Stromal cell of bone marrow (primary cell): ENCODE results near the gene STK16.

Experiments
- DNase-seq: peaks from one replicate; pipeline ENCODE4 v3.0.0-alpha.2; 2012; ENCODE audit warnings: low read depth

The STK16 gene

DNA sequence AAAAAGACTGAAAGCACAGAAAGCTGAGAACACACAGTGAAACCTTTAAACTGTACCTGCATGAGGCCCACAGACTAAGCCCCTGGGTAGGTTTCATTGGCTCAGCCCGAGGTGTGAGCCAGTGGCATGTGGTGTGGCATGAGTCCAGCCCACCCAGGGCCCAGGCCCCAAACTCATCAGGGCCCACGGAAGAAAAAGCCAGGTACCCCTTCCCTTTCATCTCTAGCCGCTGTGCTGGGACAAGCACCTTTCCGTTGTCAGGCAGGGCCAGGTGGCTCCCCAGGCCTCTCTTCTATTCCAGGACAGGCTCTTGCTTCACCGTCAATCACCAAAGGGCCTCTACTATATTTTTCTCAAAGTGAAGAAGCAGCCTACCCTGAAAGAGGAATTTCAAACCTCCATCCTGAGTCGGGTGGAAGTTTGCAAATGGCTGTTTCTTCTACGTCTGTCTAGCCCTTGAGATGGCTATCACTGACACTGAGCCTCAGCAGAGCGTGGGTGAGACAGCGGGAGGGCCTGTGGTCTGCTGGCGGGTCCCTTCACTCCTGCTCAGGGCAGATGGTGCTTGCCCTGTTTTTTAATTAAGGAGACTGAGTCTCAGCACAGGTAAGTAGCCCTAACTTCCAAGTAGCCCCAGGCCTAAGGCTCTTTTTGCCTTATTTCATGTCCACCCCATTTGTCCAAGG is 42.4 kb downstream of the STK16 start:
- no peak for DNase-seq

DNA sequence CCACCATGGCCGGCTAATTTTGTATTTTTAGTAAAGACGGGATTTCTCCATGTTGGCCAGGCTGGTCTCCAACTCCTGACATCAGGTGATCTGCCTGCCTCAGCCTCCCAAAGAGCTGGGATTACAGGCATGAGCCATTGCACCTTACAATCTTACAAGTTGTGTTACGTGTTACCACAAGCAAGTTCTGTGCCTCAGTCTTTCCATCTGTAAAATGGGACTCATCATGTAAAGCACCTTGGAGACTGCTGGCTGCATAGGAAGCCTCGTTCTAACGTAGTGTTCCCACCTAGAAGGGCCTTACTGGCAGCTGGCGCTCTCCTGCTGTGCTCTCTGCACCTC is 43.9 kb downstream of the STK16 start:
- DNase-seq, result no peak

DNA sequence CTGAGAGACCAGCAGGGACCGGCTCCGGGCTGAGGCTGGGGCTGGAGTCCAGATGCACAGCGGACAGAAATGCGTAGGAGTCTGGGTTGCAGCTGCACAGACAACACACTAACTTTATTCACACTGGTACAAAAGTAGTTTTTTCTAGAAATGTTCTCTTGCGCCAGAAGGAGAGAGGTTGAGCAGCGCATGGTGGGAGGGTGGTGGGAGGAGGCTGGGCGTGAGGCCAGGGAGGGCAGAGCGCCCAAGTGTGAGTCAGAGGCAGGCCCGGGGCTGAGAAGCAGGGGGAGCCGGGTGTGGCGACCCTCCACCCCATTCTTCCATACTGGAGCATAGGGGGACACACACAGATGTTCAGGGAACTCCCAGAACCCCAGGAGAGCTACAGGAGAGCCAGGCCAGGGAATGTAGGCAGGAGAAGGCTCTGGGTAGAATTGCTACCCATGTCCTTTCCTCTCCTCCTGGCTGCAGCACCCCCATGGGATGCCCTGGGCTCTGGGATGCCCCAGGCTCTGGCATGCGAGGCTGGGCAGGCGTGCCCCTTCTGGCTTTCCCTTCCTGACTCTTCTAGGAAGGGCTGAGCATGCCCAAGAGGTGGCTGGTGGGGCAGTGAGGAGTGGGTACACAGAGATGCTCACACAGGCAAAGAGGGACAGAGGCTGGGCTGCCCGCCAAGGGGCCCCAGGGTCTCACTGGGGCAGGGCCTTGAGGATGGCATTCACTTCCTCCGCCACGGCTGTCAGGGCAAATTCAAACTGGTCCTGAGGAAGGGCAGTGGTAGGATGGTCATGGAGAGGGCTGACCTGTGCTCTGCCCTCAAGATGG is 44.5 kb downstream of the STK16 start:
- DNase-seq, result peak; percentile 78

DNA sequence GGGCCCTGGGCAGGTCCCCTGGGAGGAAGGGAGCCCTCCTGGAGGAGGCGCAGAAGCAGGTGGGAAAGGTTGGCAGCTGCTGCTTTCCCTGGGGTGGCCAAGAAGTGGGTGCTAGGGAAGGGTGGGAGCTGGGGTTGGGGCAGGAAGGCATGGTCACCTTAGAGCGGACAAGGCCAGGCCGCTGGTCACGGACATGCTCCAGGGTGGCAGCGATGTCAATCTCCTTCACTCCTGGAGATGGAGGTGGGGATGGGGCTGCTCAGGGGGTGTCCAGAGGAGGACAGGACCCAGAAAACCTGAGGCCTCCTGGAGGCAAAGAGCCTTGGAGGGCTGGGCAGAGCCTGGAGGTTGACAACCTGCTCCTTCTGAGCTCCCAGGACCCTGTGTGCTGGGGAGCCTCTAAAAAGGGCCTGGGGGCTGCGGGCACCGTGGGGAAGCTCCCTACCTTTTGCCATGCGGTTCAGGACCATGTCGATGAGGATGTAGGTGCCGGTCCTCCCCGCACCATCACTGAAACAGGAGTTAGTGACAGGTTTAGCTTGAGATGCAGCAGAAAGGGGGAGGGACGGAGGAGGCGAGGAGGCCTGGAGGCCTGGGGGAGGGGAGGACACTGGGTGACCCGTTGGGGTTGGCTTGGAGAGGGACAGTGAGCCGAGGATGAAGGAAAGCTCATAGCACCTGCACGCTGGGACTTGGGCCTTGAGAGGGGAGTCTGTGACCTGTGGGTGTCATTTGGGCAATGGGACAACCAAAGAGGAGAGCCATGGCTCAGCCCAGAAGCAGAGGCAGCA is 45.3 kb downstream of the STK16 start:
- no peak for DNase-seq

DNA sequence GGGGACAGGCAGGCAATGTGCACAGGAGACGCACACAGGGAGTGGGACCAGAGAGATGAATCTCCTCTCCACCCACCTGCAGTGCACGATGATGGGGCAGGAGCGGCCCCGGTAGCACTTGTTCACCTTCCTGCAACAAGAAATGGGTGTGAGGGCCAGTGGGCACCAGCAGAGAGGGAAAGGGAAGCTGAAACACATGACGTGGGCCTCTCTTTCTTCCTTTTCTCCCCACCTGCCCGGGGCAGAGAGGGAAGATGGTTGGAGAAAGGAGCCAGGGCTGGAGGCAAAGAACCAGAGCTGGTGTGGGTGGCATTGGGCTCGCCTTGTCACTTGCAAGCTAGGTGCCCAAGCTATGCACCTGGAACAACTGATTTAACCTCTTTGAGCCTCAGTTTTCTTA is 46.1 kb downstream of the STK16 start:
- no peak for DNase-seq

DNA sequence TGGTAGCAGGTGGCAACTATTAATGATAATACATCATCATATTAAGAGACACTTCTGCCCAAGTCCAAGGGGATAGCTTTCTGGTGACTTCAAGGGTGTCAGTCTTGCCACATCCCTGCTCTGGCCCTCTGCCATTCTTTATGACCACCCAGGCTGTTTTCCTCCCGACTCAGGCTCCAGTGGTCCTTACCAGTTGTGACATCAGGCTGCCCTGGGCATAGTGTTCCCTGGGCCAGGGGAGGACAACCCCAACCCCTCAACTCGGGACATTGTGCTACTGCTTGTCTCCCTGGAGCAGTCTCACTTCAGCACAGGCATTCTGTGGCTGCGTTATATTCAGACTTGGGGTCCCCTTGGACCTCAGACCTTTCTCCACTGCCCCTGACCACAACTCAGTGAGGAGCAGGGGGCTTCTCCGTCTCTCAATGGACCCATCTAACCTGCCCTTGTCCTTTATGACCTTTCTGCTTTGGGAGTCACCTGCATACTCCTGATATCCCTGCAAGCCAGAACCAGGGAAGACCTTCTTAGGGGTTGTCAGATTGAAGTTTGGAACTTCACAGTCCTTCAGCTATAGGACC is 46.7 kb downstream of the STK16 start:
- no peak for DNase-seq

DNA sequence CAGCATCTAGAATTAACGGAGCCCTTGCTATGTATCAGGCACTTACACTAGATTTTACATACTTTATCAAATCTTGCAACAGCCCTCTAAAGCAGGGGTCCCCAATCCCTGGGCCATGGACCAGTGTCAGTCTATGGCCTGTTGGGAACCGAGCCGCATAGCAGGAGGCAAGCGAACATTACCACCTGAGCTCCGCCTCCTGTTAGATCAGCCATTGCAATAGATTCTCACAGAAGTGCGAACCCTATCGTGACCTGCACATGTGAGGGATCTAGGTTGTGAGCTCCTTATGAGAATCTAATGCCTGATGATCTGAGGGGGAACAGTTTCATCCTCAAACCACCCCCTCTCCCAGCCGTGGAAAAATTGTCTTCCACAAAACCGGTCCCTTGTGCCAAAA is 47.3 kb downstream of the STK16 start:
- no peak for DNase-seq

DNA sequence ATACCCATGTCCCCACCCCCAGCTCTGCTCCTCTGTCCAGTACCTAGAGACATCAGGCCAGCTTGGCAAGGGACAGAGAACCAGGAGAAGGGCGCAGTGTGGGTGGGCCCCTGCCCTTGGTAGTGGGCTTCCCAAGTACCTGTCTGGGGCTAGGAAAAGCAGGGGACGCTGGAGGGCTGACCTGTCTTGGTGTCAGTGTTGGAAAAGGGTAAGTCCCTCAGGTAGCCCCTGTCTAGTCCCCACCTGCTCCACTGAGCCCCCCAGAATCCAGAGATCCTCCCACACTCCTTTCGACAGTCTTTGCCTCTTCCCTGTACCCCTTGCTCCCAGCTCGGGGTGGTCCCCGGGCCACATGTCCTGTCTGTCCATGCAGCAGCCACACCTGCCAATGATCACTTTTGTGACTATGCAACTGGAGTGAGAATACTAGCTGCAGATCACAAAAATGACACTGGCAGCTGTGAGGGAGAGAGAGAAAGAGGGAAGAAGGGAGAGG is 48.5 kb downstream of the STK16 start:
- no peak for DNase-seq

DNA sequence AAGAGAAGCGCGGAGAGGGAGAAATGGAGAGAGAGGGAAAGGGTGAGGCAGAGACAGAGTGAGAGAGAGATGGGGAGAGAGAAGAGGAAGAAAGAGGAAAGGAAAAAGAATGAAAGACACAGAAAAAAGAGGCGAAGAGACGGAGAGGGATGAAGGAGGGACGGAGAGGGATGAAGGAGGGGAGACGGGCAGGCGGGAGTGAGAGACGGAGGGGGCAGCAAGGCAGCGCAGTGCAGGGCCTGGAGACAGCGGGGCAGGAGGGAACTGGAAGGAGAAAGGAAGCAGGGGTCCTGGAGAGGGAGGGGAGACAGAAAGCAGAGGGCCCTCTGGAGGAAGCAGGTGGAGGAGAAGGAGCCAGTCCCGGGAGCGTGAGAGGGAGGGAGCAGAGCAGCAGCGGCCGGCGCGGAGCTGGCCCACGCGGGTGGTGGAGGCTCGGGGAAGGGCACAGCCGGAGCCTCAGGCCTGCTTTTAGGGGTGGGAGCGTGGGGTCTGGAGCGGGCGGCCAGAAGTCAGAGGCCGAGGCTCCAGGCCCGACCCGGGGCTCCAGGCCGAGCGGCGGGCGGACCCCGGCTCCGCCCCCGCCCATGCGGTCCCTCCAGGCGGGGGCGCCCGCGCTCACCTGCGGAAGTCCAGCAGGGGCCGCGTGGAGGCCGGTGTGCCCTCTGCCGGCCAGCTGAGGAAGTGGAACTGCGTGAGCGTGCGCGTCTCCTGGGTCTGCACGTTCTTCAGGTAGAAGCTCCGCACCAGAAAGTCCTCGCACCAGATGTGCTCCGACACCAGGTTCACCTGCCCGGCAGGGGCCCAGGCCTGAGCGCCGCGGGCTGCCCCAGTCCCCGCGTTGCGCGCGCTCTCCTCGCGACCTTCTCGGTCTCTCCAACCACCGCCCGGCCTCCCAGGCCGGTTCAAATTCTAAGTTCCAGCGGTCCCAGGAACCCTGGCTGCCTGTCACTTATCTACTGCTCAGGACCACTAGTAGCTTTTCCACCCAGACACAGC is 49.4 kb downstream of the STK16 start:
- peak; percentile 42 for DNase-seq

DNA sequence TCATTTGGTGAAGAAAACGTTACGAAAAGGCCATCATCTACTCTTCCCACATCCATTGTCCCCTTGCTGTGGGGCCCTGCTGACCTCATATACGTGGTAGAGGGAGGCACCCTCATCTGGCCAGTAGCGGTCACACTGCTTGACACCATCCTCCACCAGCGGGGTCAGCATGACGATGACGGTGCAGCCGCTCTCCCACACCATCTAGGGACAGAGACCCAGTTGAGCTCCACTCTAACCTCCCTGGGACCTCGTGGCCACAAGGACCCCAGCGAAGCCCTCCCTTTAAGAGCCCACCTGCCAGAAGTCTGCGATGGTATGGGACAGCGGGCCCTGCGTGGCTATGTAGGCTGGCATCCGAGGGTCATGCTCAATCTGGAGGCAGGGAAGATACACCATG is 50.9 kb downstream of the STK16 start:
- no peak for DNase-seq

DNA sequence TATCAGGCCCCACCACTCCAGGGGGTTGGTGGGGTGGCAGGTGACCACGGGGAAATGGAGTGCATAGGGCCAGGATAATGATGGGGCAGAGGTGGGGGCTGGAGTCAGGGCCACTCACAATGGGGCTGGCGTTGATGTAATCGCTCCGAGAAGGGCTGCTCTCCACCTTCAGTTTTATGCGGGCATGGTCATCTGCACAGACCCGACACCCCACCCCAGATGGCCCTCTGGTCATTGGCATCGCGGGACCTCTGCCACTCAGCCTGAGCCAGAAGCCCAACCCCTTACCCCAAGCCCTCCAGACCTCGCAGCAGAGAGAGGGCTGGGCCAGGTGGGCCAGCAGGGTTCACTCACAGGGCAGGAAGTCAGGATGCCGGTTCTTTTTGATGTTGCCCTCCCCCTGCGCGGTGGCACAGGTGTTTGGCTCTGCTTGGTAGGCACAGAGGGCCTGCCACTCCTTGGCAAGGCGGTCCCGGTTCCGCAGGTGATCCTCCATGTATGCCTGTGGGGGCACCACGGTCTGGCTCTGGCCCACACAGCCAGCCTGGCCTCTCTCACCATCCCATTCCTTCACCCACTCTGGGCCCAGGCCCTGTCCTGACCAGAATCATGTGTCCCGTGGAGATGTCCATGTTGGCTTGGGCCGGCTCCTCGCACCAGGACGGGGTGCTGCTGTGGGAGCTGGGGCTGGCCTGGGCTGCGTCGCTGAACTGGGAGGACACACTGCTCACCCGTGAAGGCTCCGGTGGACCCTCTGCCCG is 51.5 kb downstream of the STK16 start:
- no peak for DNase-seq

DNA sequence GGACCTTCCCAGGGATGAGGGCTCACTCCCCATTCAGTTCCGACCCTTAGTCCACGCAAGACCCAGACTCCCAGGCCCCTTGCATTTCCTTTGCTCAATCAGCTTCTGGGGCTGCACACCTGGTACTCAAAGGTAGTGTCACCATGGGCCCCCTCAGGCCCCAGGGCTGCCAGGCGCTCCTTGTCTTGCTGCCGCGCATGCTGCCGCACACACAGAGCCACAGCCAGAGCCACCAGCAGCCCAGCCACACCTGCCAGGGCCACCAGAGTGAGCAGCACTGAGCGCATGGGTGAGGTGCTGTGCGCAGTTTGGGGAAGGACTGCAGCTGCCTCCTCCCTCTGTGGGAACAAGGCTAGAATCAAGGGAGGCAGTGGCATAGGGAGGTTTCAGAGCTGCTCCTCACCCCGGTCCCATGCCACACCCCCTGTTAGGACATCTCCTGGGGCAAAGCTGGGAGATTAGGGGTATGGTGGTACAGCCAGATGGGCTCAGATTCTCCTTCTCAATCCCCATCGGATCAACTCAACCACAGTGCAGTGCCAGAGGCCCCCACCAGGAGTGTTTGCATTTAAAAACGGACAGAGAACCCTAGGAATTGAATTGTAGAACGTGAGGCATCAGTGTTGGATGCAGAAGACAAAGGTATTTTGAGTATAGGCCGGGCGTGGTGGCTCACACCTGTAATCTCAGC is 52.6 kb downstream of the STK16 start:
- DNase-seq, result no peak

DNA sequence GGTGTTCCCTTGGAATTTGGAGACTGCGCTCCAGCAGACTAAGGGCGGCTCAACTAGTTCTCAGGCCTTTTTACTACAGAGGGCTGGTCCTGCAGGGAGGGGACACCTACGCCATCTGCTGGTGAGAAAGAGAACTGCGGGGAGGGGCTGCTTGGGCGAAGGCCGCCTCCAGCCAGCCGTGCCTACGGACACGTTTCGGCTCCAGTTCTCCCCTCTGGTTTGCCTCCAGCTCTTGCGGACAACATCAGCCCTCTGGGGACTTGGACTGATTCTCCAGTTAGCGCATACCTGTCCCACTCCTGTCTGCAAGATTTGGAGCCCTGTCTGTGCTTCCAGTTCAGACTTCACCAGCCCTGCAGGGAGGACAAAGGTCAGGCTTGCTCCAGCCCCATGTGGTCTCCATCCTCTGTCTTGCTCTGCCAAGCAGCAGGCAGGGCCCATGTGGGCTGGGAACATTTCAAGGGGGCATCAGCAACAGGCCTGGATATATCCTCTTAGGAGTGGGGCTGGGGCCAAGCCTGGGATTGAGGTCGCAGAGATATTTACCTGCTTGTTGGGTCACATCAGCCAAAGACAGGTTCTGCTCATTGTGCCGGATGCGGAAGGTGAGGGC is 53.6 kb downstream of the STK16 start:
- peak; percentile 56 for DNase-seq

DNA sequence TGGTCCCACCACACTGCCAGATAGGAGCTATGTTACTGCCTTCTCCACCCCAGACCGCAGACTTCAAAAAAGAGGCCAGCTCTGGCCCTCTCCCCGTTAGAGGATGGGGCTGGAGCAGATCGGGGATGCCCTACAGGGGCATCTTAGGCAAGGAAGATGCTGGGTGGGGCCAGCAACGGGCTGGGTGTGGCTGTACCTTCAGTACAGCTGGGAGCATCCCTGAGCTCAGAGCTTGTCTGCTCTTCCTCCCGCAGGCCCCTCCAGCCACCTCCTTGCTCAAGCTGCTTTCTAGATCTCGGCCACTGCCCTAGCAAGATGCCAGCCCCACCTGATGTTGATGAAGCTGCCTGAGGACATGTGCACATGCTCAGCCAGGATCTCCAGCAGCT is 54.1 kb downstream of the STK16 start:
- no peak for DNase-seq
